ENCODE results near the gene DGKB. TPM values are rescaled to one million over a fixed set of nuclear protein-coding genes. Genes with fewer than 3 reads are reported as not detected.
A peak's percentile ranks its signal among the peaks of the same experiment; 100 is the strongest.

The DGKB gene
- total RNA-seq, 2 donors from 2014 or later = 0.52 TPM; not detected in 1

DNA sequence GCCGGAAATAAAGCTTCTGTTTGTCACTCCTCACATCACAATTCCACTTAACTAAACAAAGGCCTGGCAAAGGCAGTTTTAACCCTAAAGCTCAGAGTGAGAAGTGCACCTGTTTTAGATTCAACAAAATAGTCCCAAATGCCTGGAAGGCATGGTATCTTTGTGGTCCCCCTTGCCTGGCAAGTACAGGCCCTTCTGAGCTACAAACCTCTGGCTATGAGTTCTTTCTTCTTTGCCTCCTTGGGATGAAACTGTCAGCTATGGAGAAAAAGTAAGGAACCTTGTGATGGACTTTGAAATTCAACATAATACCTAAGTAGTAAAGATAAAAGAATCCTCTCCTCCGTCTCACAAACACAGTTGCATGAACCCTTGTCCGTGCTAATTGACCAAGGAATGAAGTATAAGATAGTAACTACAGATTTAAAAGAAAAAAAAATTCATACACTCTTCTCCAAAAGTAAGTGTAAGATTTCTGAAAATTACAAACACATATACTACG, 668.6 kb downstream of the DGKB start:
- ATAC-seq (no peak), DNase-seq (no peak)
- 45% methylated on average over 4 of the region's 4 CpGs for WGBS, 2 donors
- Histone ChIP-seq H3K27me3 (no peaks in the 10 kb centered on the region), H3K9me3 (no peaks in the 10 kb centered on the region), H3K27ac (peak overlapping the region in 1 of 4 donors; percentile 2), H3K36me3 (replicated peaks in 1 of 2; ENCODE audit: insufficient read depth in 1 of 2, low read depth in 2 of 2) (no peaks in the 10 kb centered on the region), H3K4me3 (no peak overlapping the region), H3K4me1 (peaks cover 8% of the 10 kb centered on the region)
- intact Hi-C loops (cut with DNase I) = no loop called here
- no peak for TF ChIP-seq POLR2A (IDR thresholded peaks at IDR 0.05)
- TF ChIP-seq, protein P1, sequence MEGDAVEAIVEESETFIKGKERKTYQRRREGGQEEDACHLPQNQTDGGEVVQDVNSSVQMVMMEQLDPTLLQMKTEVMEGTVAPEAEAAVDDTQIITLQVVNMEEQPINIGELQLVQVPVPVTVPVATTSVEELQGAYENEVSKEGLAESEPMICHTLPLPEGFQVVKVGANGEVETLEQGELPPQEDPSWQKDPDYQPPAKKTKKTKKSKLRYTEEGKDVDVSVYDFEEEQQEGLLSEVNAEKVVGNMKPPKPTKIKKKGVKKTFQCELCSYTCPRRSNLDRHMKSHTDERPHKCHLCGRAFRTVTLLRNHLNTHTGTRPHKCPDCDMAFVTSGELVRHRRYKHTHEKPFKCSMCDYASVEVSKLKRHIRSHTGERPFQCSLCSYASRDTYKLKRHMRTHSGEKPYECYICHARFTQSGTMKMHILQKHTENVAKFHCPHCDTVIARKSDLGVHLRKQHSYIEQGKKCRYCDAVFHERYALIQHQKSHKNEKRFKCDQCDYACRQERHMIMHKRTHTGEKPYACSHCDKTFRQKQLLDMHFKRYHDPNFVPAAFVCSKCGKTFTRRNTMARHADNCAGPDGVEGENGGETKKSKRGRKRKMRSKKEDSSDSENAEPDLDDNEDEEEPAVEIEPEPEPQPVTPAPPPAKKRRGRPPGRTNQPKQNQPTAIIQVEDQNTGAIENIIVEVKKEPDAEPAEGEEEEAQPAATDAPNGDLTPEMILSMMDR (IDR thresholded peaks at IDR 0.05) = no peak

DNA sequence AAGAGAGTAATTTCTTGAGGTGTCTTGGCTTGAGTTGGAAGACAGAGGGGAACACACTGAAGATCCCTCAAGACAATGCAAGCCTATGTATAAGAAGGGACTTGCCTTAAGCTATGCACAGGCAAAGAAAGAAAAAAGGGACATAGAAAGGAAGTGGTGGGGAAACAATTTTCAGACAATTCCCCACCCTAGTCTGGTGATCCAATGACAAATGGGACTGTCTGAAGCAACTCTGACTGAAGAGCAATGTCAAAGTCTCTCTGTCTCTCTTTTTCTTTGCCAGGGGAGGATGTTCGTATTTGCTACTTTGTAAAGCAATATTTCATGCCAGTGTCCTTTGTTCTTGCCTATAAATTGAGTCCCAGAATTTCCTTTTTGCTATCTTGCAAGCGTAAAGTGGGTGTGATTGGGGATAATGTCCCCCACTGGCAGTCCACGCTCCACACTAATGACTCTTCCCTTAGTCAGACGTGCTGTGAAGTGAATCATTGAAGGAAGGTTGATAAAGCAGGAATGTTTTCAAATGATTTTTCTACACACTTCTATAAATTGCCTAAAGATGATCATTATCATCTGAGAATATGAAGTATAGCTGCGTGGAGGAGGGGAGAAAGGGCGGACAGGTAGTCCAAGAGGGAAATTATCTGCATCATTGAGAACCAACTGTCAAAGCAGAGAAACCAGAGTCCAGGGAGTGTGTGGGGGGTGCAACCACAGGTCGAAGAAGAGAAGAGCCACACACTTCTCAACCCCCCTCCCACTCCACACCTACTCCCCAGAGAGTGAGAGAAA, 669.3 kb downstream of the DGKB start:
- H3K27me3 ChIP-seq = no peaks in the 10 kb centered on the region
- DNase-seq (no peak), ATAC-seq (peak; percentile 24)
- no peak overlapping the region for H3K4me3 ChIP-seq
- 52% methylated on average over 7 of the region's 7 CpGs for WGBS, 2 donors
- no peaks in the 10 kb centered on the region for H3K36me3 ChIP-seq (replicated peaks in 1 of 2; ENCODE audit: insufficient read depth in 1 of 2, low read depth in 2 of 2)
- H3K27ac ChIP-seq = peak overlapping the region in 1 of 4 donors; percentile 2
- intact Hi-C loops (cut with DNase I) = no loop called here
- TF ChIP-seq, protein P1 (IDR thresholded peaks at IDR 0.05) = no peak
- TF ChIP-seq POLR2A (IDR thresholded peaks at IDR 0.05) = no peak
- H3K9me3 ChIP-seq = no peaks in the 10 kb centered on the region
- peaks cover 8% of the 10 kb centered on the region for H3K4me1 ChIP-seq

DNA sequence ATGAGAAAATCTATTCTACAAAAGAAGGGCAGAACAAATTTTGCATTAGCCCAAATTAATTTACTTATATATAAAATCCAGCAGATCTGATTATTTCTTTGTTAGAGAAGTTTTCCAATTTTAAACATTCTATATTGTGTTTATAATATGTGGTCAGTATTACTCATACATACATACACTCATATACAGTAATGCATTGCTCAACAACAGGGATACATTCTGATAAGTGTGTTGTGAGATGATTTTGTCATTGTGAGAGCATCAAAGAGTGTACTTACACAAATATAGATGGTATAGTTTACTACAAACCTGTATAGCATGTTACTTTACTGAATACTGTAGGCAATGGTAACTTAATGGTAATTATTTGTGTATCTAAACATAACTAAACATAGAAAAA, 673.5 kb downstream of the DGKB start:
- no peak for TF ChIP-seq POLR2A (IDR thresholded peaks at IDR 0.05)
- TF ChIP-seq, protein P1 (IDR thresholded peaks at IDR 0.05) = no peak
- no peak for DNase-seq
- Histone ChIP-seq H3K27me3 (no peaks in the 10 kb centered on the region), H3K27ac (no peak overlapping the region), H3K9me3 (no peaks in the 10 kb centered on the region), H3K4me3 (no peak overlapping the region), H3K36me3 (replicated peaks in 1 of 2; ENCODE audit: insufficient read depth in 1 of 2, low read depth in 2 of 2) (no peaks in the 10 kb centered on the region), H3K4me1 (peaks cover 8% of the 10 kb centered on the region)
- intact Hi-C loops (cut with DNase I) = no loop called here
- no peak for ATAC-seq

DNA sequence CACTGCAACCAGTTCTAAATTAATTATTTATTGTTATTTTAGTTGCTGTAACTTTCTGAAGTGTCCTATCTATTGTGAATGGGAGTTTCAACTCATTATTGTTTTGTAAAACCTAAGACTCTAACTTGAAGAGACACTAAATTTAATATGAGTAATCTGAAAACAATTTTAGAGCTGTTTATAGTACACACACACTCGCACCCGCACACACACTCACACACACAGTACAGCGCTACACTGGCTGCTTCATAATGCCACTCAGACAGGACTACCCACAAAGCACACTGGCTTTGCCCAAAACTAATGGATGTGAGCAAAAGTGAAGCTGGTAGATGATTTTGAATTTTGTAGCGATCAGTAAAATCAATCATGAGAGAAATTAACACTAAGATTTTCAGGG, 674.2 kb downstream of the DGKB start:
- DNase-seq = no peak
- H3K9me3 ChIP-seq = no peaks in the 10 kb centered on the region
- no peaks in the 10 kb centered on the region for H3K36me3 ChIP-seq (replicated peaks in 1 of 2; ENCODE audit: insufficient read depth in 1 of 2, low read depth in 2 of 2)
- H3K27me3 ChIP-seq = no peaks in the 10 kb centered on the region
- H3K4me1 ChIP-seq = peaks cover under 1% of the 10 kb centered on the region
- ATAC-seq = no peak
- no peak overlapping the region for H3K27ac ChIP-seq
- 70 to 80% methylated on average over 4 of the region's 4 CpGs for WGBS, 2 donors
- intact Hi-C loops (cut with DNase I) = no loop called here
- TF ChIP-seq POLR2A (IDR thresholded peaks at IDR 0.05) = no peak
- TF ChIP-seq, protein P1 (IDR thresholded peaks at IDR 0.05) = no peak
- no peak overlapping the region for H3K4me3 ChIP-seq

DNA sequence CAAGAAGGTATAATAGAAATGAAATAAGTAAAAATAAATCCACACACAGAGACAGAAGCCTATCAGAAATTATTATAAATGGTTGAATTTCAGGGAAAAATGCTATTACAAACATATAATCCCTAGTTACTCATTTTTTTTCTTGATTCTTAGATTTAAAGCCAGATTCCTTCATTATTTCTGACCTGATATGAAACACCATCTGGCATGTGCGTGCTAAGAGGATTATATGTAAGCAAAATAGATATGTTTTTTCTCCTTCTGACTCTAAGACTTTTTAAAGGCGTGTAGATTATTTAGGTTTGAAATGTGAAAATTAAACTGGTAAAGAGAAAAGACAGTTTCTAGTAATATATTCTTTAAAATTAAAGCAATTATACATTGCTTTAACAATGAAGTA, 676.4 kb downstream of the DGKB start:
- 80 to 83% methylated on average over 2 of the region's 2 CpGs for WGBS, 2 donors

More for the DNA sequence above, 676.4 kb downstream of the DGKB start:
- H3K4me3 ChIP-seq = no peak overlapping the region
- TF ChIP-seq, protein P1 (IDR thresholded peaks at IDR 0.05) = no peak
- no peak for TF ChIP-seq POLR2A (IDR thresholded peaks at IDR 0.05)
- intact Hi-C loops (cut with DNase I) = no loop called here
- DNase-seq (no peak), ATAC-seq (no peak)
- no peaks in the 10 kb centered on the region for H3K4me1 ChIP-seq
- H3K36me3 ChIP-seq (replicated peaks in 1 of 2; ENCODE audit: insufficient read depth in 1 of 2, low read depth in 2 of 2) = no peaks in the 10 kb centered on the region
- H3K27ac ChIP-seq = no peak overlapping the region
- H3K27me3 ChIP-seq = no peaks in the 10 kb centered on the region
- no peaks in the 10 kb centered on the region for H3K9me3 ChIP-seq

Data from body of pancreas (tissue), 4 donors.